HCT116 (cell line): Measurements from ENCODE around the gene MMD. TPM values are rescaled to one million over a fixed set of nuclear protein-coding genes. Genes with fewer than 3 reads are reported as not detected.

Experiments
- ATAC-seq: fragments of 200-7000 bp; cut with Tn5 transposase; 2 replicates; pipeline ENCODE4 v1.9.1; 2020; ENCODE audit warnings: mild to moderate bottlenecking, moderate library complexity
- BruUV-seq: library from RNA; stranded (reverse); fragments of 400-500 nt; replicated peaks from 2 replicates; lab custom pipeline; 2021; lab: Mats Ljungman, UMichigan
- CTCF ChIA-PET: fragments of 300-600 bp; sonication (Branson Sonifier 250); formaldehyde crosslinking; loops from one replicate; lab custom pipeline; 2021; ENCODE audit warnings: antibody characterized with exemption; lab: Charles Lee
- POLR2A ChIA-PET: fragments of 300-600, 350-600 bp; sonication (Branson Sonifier 250); formaldehyde crosslinking; loops from one replicate; lab custom pipeline; 2021; ENCODE audit warnings: antibody characterized with exemption; lab: Charles Lee
- RAD21 ChIA-PET, 2 experiments: fragments of 300-600 bp; sonication (Branson Sonifier 250); formaldehyde crosslinking; loops; one replicate each; lab custom pipeline; 2023; ENCODE audit warnings: low total read pairs in 2 of 2; ENCODE audit not compliant: uncharacterized antibody in 2 of 2, unreplicated experiment in 2 of 2, low non-redundant PET in 1 of 2; lab: Charles Lee
- DNase-seq: peaks from one replicate; pipeline ENCODE4 v3.0.0-alpha.2; 2010; ENCODE audit warnings: low read depth, low spot score
- H2AFZ ChIP-seq: fragments of 200-600 bp; shearing (Covaris generic), sonication (generic); 2 replicates; pipeline ENCODE4 v1.6.1; 2017; ENCODE audit warnings: low read depth, mixed run types, mixed read lengths, antibody characterized with exemption, low read length; ENCODE audit not compliant: poor library complexity, severe bottlenecking
- H3K27ac ChIP-seq: 2 replicates; pipeline ENCODE4 v1.5.1; 2012; ENCODE audit warnings: low read depth, low read length
- H3K27me3 ChIP-seq: fragments of 200-600 bp; sonication (generic); 2 replicates; pipeline ENCODE4 v1.6.1; 2016; ENCODE audit warnings: mixed run types, low read length, mixed read lengths; ENCODE audit not compliant: insufficient read depth
- H3K36me3 ChIP-seq, 2 experiments: fragments of 200-500 bp in 1 of 2; fragments of 200-600 bp in 1 of 2; sonication (Bioruptor generic) in 1 of 2; sonication (generic) in 1 of 2; 2 replicates each; pipeline versions ENCODE4 v1.5.1 to v1.6.1; 2014 to 2016; ENCODE audit warnings: low read length in 2 of 2, inconsistent platforms in 1 of 2, mixed read lengths in 1 of 2, mixed run types in 1 of 2; ENCODE audit not compliant: insufficient read depth in 2 of 2, control insufficient read depth in 1 of 2
- H3K4me1 ChIP-seq, 2 experiments: fragments of 200-600 bp in 1 of 2; sonication (generic) in 1 of 2; 2 replicates each; pipeline versions ENCODE4 v1.5.1 to v1.6.1; 2012 to 2017; ENCODE audit warnings: low read length in 2 of 2, inconsistent platforms in 1 of 2, mild to moderate bottlenecking in 1 of 2, mixed read lengths in 1 of 2, mixed run types in 1 of 2, moderate library complexity in 1 of 2; ENCODE audit not compliant: insufficient read depth in 2 of 2, control insufficient read depth in 1 of 2
- H3K4me2 ChIP-seq: fragments of 200-600 bp; sonication (generic); 2 replicates; pipeline ENCODE4 v1.6.1; 2017; ENCODE audit warnings: mixed run types, low read length, mixed read lengths
- H3K4me3 ChIP-seq, 2 experiments: fragments of 200-600 bp in 1 of 2; sonication (generic) in 1 of 2; replicated peaks in 1 of 2; 2 replicates each; pipeline ENCODE4 v1.5.1; 2011 to 2016; ENCODE audit warnings: low read length in 2 of 2, control low read depth in 1 of 2, low read depth in 1 of 2, mild to moderate bottlenecking in 1 of 2, mixed read lengths in 1 of 2, mixed run types in 1 of 2
- H3K79me2 ChIP-seq: fragments of 200-600 bp; sonication (generic); 2 replicates; pipeline ENCODE4 v1.6.1; 2017; ENCODE audit warnings: mild to moderate bottlenecking, mixed run types, low read length, moderate library complexity, mixed read lengths; ENCODE audit not compliant: insufficient read depth
- H3K9ac ChIP-seq: fragments of 200-600 bp; sonication (generic); 2 replicates; pipeline ENCODE4 v1.6.1; 2016; ENCODE audit warnings: low read length, mixed read lengths
- H3K9me2 ChIP-seq: fragments of 200-600 bp; sonication (generic), shearing (Covaris generic); 2 replicates; pipeline ENCODE4 v1.6.1; 2017; ENCODE audit warnings: mixed run types, mild to moderate bottlenecking, moderate library complexity; ENCODE audit not compliant: insufficient read depth
- H3K9me3 ChIP-seq, 2 experiments: fragments of 200-500 bp in 1 of 2; fragments of 200-600 bp in 1 of 2; sonication (Bioruptor generic) in 1 of 2; sonication (generic) in 1 of 2; 2 replicates each; pipeline ENCODE4 v1.6.1; 2014 to 2017; ENCODE audit warnings: low read length in 2 of 2, mixed read lengths in 2 of 2, inconsistent platforms in 1 of 2, low read depth in 1 of 2, mild to moderate bottlenecking in 1 of 2, mixed run types in 1 of 2, moderate library complexity in 1 of 2; ENCODE audit not compliant: control insufficient read depth in 1 of 2, insufficient read depth in 1 of 2
- H4K20me1 ChIP-seq: fragments of 200-600 bp; sonication (generic), shearing (Covaris generic); 2 replicates; pipeline ENCODE4 v1.6.1; 2017; ENCODE audit warnings: mixed run types, mild to moderate bottlenecking, moderate library complexity; ENCODE audit not compliant: insufficient read depth
- ATF3 ChIP-seq: IDR thresholded peaks from 2 replicates; pipeline ENCODE4 v1.6.1; 2012
- CEBPB ChIP-seq: IDR thresholded peaks from 2 replicates; pipeline ENCODE4 v1.6.1; 2012; ENCODE audit warnings: low read depth
- CTCF ChIP-seq, 3 experiments: fragments of 200-600 bp in 1 of 3; sonication (generic) in 1 of 3; IDR thresholded peaks in 2 of 3; conservative IDR thresholded peaks in 1 of 3; 2 replicates each; pipeline ENCODE4 v1.5.1; 2012 to 2017; ENCODE audit warnings: low read depth in 2 of 3, low read length in 2 of 3, antibody characterized with exemption in 1 of 3, borderline replicate concordance in 1 of 3, control low read depth in 1 of 3, mild to moderate bottlenecking in 1 of 3, mixed read lengths in 1 of 3, mixed run types in 1 of 3, moderate library complexity in 1 of 3; ENCODE audit not compliant: insufficient read depth in 1 of 3
- ELF1 ChIP-seq: IDR thresholded peaks from 2 replicates; pipeline ENCODE4 v1.6.1; 2012; ENCODE audit warnings: low read depth, borderline replicate concordance
- EZH2phosphoT487 ChIP-seq: fragments of 200-600 bp; IDR thresholded peaks from 2 replicates; pipeline ENCODE4 v1.6.1; 2018; ENCODE audit warnings: antibody characterized with exemption, borderline replicate concordance
- JUND ChIP-seq: IDR thresholded peaks from 2 replicates; pipeline ENCODE4 v1.6.1; 2012
- MAX ChIP-seq: IDR thresholded peaks from 2 replicates; pipeline ENCODE4 v1.6.1; 2012
- RAD21 ChIP-seq: IDR thresholded peaks from 2 replicates; pipeline ENCODE4 v1.6.1; 2012; ENCODE audit warnings: low read depth, mild to moderate bottlenecking
- SRF ChIP-seq: IDR thresholded peaks from 2 replicates; pipeline ENCODE4 v1.6.1; 2012; ENCODE audit warnings: low read depth
- TCF7L2 ChIP-seq: IDR thresholded peaks from 2 replicates; pipeline ENCODE4 v1.7.0; 2011; ENCODE audit warnings: borderline replicate concordance, inconsistent platforms; ENCODE audit not compliant: insufficient read depth, insufficient read length; ENCODE audit errors: extremely low read depth
- YY1 ChIP-seq: IDR thresholded peaks from 2 replicates; pipeline ENCODE4 v1.6.1; 2011; ENCODE audit warnings: low read length, low read depth, moderate library complexity, mild to moderate bottlenecking; ENCODE audit not compliant: insufficient replicate concordance; ENCODE audit errors: extremely low read depth
- ZBTB33 ChIP-seq: IDR thresholded peaks from 2 replicates; pipeline ENCODE4 v1.6.1; 2011; ENCODE audit warnings: mild to moderate bottlenecking, low read length, moderate library complexity; ENCODE audit not compliant: insufficient replicate concordance; ENCODE audit errors: extremely low read depth
- ZNF274 ChIP-seq: fragments of 200-500 bp; sonication (Bioruptor generic); IDR thresholded peaks from 2 replicates; pipeline ENCODE4 v1.6.1; 2014; ENCODE audit warnings: mild to moderate bottlenecking, low read depth, low read length, inconsistent platforms
- intact Hi-C: fragments of 100-400 bp; cut with micrococcal nuclease; formaldehyde crosslinking; loops from 2 replicates; pipeline ENCODE4 v1.10.0; 2022
- total RNA-seq: library from RNA; stranded (reverse); gene quantifications from one replicate; pipeline ENCODE4 v1.2.1, GENCODE V29; 2021; ENCODE audit not compliant: unreplicated experiment

The MMD gene
- total RNA-seq, 1 experiment from 2014 or later, result 21.3 TPM

GRCh38 chr17:55348749-55349354 is 72.8 kb downstream of the MMD start:
- ATAC-seq (peak; percentile 91), DNase-seq (peak; percentile 42)
- Histone ChIP-seq H3K79me2 (no peaks in the 10 kb centered on the region), H2AFZ (peak overlapping the region; percentile 83), H3K9me3 (no peaks in the 10 kb centered on the region), H3K4me2 (peak overlapping the region; percentile 9; the same call in 1 of the 2 replicates), H4K20me1 (no peaks in the 10 kb centered on the region), H3K4me1 (no peaks in the 10 kb centered on the region), H3K9me2 (no peaks in the 10 kb centered on the region), H3K4me3 (no peak overlapping the region), H3K27me3 (no peaks in the 10 kb centered on the region), H3K9ac (no peak overlapping the region), H3K36me3 (no peaks in the 10 kb centered on the region), H3K27ac (no peak overlapping the region)
- RAD21 ChIA-PET, result interaction anchor here (1.0 to 1.3 kb wide), 2 partner anchors 166 to 357 kb away, joined by 4 read pairs; no protein-coding TSS in a partner anchor
- CTCF ChIA-PET, result interaction anchor here (0.7 to 4.0 kb wide), 13 partner anchors 8 to 359 kb away, joined by 3 to 67 read pairs (median 3); no protein-coding TSS in a partner anchor
- POLR2A ChIA-PET, result interaction anchor here (1.4 kb wide), 1 partner anchor 356 kb away, joined by 3 read pairs; no protein-coding TSS in a partner anchor
- BruUV-seq, result no TSS peak
- intact Hi-C loops, result loop anchor here (1.0 kb wide), 2 partner anchors 295 to 356 kb away; no protein-coding TSS in a partner anchor
- TF ChIP-seq SRF, result no peak
- peak; percentile 82 to 98 (median 91) for TF ChIP-seq CTCF (IDR thresholded peaks at IDR 0.05 in 2 of 3, conservative IDR thresholded peaks at IDR 0.05 in 1 of 3; ENCODE audit: borderline replicate concordance in 1 of 3, insufficient read depth in 1 of 3, low read depth in 2 of 3, low read length in 2 of 3)
- TF ChIP-seq RAD21, result peak; percentile 85
- TF ChIP-seq CEBPB, result peak; percentile 23; the same call in 1 of the 2 replicates
- TF ChIP-seq ELF1, result no peak
- TF ChIP-seq, all 23 proteins: peak for 3

- intact Hi-C loops, result no loop called here
- no peaks in the 10 kb centered on the region for H3K27me3 ChIP-seq
- no peak for TF ChIP-seq TCF7L2
- TF ChIP-seq JUND, result no peak
- TF ChIP-seq EZH2phosphoT487, result no peak
- TF ChIP-seq MAX, result no peak
- TF ChIP-seq ATF3, result no peak
- no peak for TF ChIP-seq YY1
- TF ChIP-seq ZBTB33, result no peak
- no peak for TF ChIP-seq ZNF274
These were observed 74.3 kb downstream of the MMD start for GRCh38 chr17:55347341-55347740.

More at GRCh38 chr17:55347341-55347740, 74.3 kb downstream of the MMD start:
- no peaks in the 10 kb centered on the region for H4K20me1 ChIP-seq
- no peaks in the 10 kb centered on the region for H3K4me1 ChIP-seq
- no TSS peak for BruUV-seq
- no peak overlapping the region for H3K4me3 ChIP-seq
- no peak for ATAC-seq
- no peaks in the 10 kb centered on the region for H3K79me2 ChIP-seq
- H3K4me2 ChIP-seq, result no peak overlapping the region
- CTCF ChIA-PET, result interaction anchor here (1.9 to 4.0 kb wide), 3 partner anchors 9 to 355 kb away, joined by 6 to 67 read pairs (median 23); no protein-coding TSS in a partner anchor
- no peak overlapping the region for H2AFZ ChIP-seq
- POLR2A ChIA-PET, result no interaction called here
- no peak overlapping the region for H3K27ac ChIP-seq
- H3K9ac ChIP-seq, result no peak overlapping the region
- DNase-seq, result no peak
- RAD21 ChIA-PET, result no interaction called here
- no peaks in the 10 kb centered on the region for H3K9me3 ChIP-seq
- no peaks in the 10 kb centered on the region for H3K36me3 ChIP-seq
- no peaks in the 10 kb centered on the region for H3K9me2 ChIP-seq
